ENCODE data around the gene PRKCE. TPM values are rescaled to one million over a fixed set of nuclear protein-coding genes. Genes with fewer than 3 reads are reported as not detected.

Gene PRKCE
- total and polyA plus RNA-seq, 4 donors: 2.5 to 38.6 (median 5.8) TPM

- H3K4me1 ChIP-seq (ENCODE audit: control insufficient read depth in 4 of 4, insufficient read depth in 4 of 4, low read length in 3 of 4): peaks cover 0 to 4% (median 1%) of the 10 kb centered on the region in 4 donors
- peaks cover 0 to 3% (median under 1%) of the 10 kb centered on the region in 4 donors for H3K9me3 ChIP-seq (ENCODE audit: control insufficient read depth in 4 of 4, low read length in 3 of 4)
- TF ChIP-seq ATF3 (IDR thresholded peaks at IDR 0.05) (no peak), REST (IDR thresholded peaks at IDR 0.05) (no peak), RXRA (IDR thresholded peaks at IDR 0.05) (no peak)
- H3K27me3 ChIP-seq (ENCODE audit: control insufficient read depth in 4 of 4, insufficient read depth in 4 of 4, low read length in 3 of 4): no peaks in the 10 kb centered on the region
- H3K9ac ChIP-seq (ENCODE audit: low read depth in 1 of 2, low read length in 2 of 2): no peak overlapping the region
- peaks cover 0 to 1% (median 0%) of the 10 kb centered on the region in 4 donors for H3K36me3 ChIP-seq (ENCODE audit: control insufficient read depth in 4 of 4, insufficient read depth in 3 of 4, low read depth in 1 of 4, low read length in 3 of 4)
- WGBS: 86% methylated on average over 4 of the region's 4 CpGs
- DNase-seq (ENCODE audit: low spot score): no peak
- H3K4me3 ChIP-seq (ENCODE audit: low read depth in 1 of 3, low read length in 3 of 3): no peak overlapping the region
- H3K27ac ChIP-seq (ENCODE audit: low read depth in 1 of 2, low read length in 2 of 2): no peak overlapping the region
Measured at GRCh38 chr2:46130511-46130910, 479.0 kb downstream of the PRKCE start.

GRCh38 chr2:46132996-46133395 lies 481.5 kb downstream of the PRKCE start:
- Histone ChIP-seq H3K27me3 (ENCODE audit: control insufficient read depth in 4 of 4, insufficient read depth in 4 of 4, low read length in 3 of 4) (no peaks in the 10 kb centered on the region), H3K4me1 (ENCODE audit: control insufficient read depth in 4 of 4, insufficient read depth in 4 of 4, low read length in 3 of 4) (peaks cover 0 to 4% (median 1%) of the 10 kb centered on the region in 4 donors), H3K9ac (ENCODE audit: low read depth in 1 of 2, low read length in 2 of 2) (no peak overlapping the region), H3K9me3 (ENCODE audit: control insufficient read depth in 4 of 4, low read length in 3 of 4) (no peaks in the 10 kb centered on the region), H3K36me3 (ENCODE audit: control insufficient read depth in 4 of 4, insufficient read depth in 3 of 4, low read depth in 1 of 4, low read length in 3 of 4) (no peaks in the 10 kb centered on the region), H3K27ac (ENCODE audit: low read depth in 1 of 2, low read length in 2 of 2) (no peak overlapping the region), H3K4me3 (ENCODE audit: low read depth in 1 of 3, low read length in 3 of 3) (no peak overlapping the region)
- TF ChIP-seq ATF3 (IDR thresholded peaks at IDR 0.05) (no peak), CTCF (IDR thresholded peaks at IDR 0.05; ENCODE audit: low read depth, low read length, missing input control) (no peak)
- 96% methylated on average over 8 of the region's 8 CpGs for WGBS
- no peak for DNase-seq (ENCODE audit: low spot score)

GRCh38 chr2:46134531-46135227 lies 483.2 kb downstream of the PRKCE start:
- H3K4me3 ChIP-seq (ENCODE audit: low read depth in 1 of 3, low read length in 3 of 3): no peak overlapping the region
- no peaks in the 10 kb centered on the region for H3K9me3 ChIP-seq (ENCODE audit: control insufficient read depth in 4 of 4, low read length in 3 of 4)
- no peak overlapping the region for H3K27ac ChIP-seq (ENCODE audit: low read depth in 1 of 2, low read length in 2 of 2)
- peak in 1 of 2 donors; percentile 12 for TF ChIP-seq RXRA (IDR thresholded peaks at IDR 0.05)
- peak; percentile 31 for TF ChIP-seq NR2F2 (IDR thresholded peaks at IDR 0.05)
- no peak for TF ChIP-seq HNF4G (IDR thresholded peaks at IDR 0.05)
- no peaks in the 10 kb centered on the region for H3K36me3 ChIP-seq (ENCODE audit: control insufficient read depth in 4 of 4, insufficient read depth in 3 of 4, low read depth in 1 of 4, low read length in 3 of 4)
- no peaks in the 10 kb centered on the region for H3K27me3 ChIP-seq (ENCODE audit: control insufficient read depth in 4 of 4, insufficient read depth in 4 of 4, low read length in 3 of 4)
- H3K9ac ChIP-seq (ENCODE audit: low read depth in 1 of 2, low read length in 2 of 2): no peak overlapping the region
- peaks cover 0 to 4% (median 1%) of the 10 kb centered on the region in 4 donors for H3K4me1 ChIP-seq (ENCODE audit: control insufficient read depth in 4 of 4, insufficient read depth in 4 of 4, low read length in 3 of 4)
- no peak for DNase-seq (ENCODE audit: low spot score)
- 65% methylated on average over 8 of the region's 8 CpGs for WGBS

Data from liver (tissue), 9 donors.